ENCODE data around the gene PPP2R3B.

The PPP2R3B gene

DNA sequence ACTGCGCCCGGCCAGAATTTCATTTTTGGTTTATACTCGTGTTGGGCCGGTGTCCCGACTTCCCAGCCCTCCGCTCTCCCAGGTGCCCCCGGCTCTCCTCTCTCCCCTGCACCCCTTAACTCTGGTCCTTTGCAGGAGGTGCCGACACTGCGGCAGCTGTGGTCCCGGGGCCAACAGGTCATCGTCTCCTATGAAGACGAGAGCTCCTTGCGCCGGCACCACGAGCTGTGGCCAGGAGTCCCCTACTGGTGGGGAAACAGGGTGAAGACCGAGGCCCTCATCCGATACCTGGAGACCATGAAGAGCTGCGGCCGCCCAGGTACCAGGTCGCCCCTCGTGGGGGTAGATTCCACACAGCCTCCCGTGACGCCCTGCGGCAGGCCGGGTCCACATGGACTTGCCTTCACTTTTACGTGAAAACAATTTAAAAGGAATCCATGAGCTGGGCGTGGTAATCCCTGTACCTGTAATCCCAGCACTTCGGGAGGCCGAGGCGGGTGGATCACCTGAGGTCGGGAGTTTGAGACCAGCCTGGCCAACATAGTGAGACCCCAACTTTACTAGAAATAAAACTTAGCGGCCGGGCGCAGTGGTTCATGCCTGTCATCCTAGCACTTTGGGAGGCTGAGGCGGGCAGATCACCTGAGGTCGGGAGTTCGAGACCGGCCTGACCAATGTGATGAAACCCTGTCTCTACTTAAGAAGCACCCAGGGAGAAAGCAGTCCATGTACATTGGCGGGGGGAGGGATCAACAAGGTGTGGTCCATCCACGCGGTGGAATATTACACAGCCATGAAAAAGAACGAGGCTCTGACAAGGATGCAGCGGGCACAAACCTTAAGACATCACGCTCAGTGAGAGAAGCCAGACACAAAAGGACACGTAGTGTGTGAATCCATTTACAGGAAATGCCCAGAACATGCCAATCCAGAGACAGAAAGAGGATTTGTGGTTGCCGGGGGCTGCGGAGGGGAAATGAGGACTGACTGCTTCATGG is 93.5 kb downstream of the PPP2R3B start:
- Histone ChIP-seq H3K9ac (ENCODE audit: low read depth, low read length) (no peak overlapping the region), H3K4me1 (ENCODE audit: insufficient read depth, low read length) (no peaks in the 10 kb centered on the region), H3K9me3 (ENCODE audit: control insufficient read depth, insufficient read depth, low read length) (peaks cover 3% of the 10 kb centered on the region; the same call in 1 of the 2 replicates), H3K36me3 (ENCODE audit: insufficient read depth, low read length) (peaks cover 31% of the 10 kb centered on the region)

GRCh38 chrX:291411-291901 is 95.3 kb downstream of the PPP2R3B start:
- no peaks in the 10 kb centered on the region for H3K4me1 ChIP-seq (ENCODE audit: insufficient read depth, low read length)
- peaks cover 33% of the 10 kb centered on the region for H3K36me3 ChIP-seq (ENCODE audit: insufficient read depth, low read length)
- H3K9ac ChIP-seq (ENCODE audit: low read depth, low read length), result no peak overlapping the region
- peaks cover 3% of the 10 kb centered on the region; the same call in 1 of the 2 replicates for H3K9me3 ChIP-seq (ENCODE audit: control insufficient read depth, insufficient read depth, low read length)

- Histone ChIP-seq H3K36me3 (ENCODE audit: insufficient read depth, low read length) (peaks cover 33% of the 10 kb centered on the region), H3K9ac (ENCODE audit: low read depth, low read length) (no peak overlapping the region), H3K9me3 (ENCODE audit: control insufficient read depth, insufficient read depth, low read length) (peaks cover 3% of the 10 kb centered on the region; the same call in 1 of the 2 replicates), H3K4me1 (ENCODE audit: insufficient read depth, low read length) (no peaks in the 10 kb centered on the region)
These were observed 96.1 kb downstream of the PPP2R3B start for GRCh38 chrX:290476-291166.

GRCh38 chrX:288561-288991 is 98.1 kb downstream of the PPP2R3B start:
- peaks cover 43% of the 10 kb centered on the region for H3K36me3 ChIP-seq (ENCODE audit: insufficient read depth, low read length)
- no peaks in the 10 kb centered on the region for H3K4me1 ChIP-seq (ENCODE audit: insufficient read depth, low read length)
- peaks cover under 1% of the 10 kb centered on the region; the same call in 1 of the 2 replicates for H3K9me3 ChIP-seq (ENCODE audit: control insufficient read depth, insufficient read depth, low read length)
- no peak overlapping the region for H3K9ac ChIP-seq (ENCODE audit: low read depth, low read length)

DNA sequence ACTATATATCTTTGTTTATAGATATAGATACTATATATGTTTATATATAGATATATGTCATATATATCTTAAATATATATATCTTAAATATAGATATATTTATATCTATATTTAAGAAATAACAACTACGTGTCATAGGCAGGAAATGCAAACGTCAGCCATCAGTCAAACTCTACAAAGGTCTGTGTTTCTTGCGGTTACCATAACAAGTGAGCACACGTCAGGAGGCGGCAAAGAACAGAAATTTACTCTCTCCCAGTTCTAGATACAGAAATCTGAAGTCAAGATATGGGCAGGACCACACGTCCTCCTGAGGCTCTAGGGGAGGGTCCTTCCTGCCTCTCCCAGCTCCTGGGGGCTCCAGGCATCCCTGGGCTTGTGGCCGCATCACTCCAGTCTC is 99.0 kb downstream of the PPP2R3B start:
- Histone ChIP-seq H3K36me3 (ENCODE audit: insufficient read depth, low read length) (peaks cover 35% of the 10 kb centered on the region), H3K9ac (ENCODE audit: low read depth, low read length) (no peak overlapping the region), H3K9me3 (ENCODE audit: control insufficient read depth, insufficient read depth, low read length) (no peaks in the 10 kb centered on the region), H3K4me1 (ENCODE audit: insufficient read depth, low read length) (no peaks in the 10 kb centered on the region)

DNA sequence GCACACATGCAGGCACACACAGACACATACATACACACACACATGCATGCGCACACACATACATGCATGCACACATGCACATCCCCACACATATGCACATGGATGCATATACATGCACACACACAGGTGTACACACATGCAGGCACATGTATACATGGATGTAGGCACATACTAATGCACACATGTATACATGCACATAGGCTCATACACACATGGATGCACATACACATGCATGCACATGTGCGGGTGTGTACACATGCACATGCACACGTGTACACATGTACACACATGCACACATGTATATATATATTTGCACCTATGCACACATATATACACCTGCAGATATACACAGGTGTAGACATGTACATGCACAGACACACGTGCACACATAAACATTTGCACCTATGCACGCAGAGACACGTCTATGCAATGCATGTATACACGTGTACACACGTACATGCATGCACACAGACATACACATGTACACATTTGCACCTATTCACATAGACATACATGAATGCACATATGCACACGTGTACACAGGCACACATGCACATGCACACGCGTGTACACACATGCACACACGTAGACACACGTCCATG is 101.5 kb downstream of the PPP2R3B start:
- H3K36me3 ChIP-seq (ENCODE audit: insufficient read depth, low read length), result peaks cover 32% of the 10 kb centered on the region
- no peaks in the 10 kb centered on the region for H3K4me1 ChIP-seq (ENCODE audit: insufficient read depth, low read length)
- no peaks in the 10 kb centered on the region for H3K9me3 ChIP-seq (ENCODE audit: control insufficient read depth, insufficient read depth, low read length)
- no peak overlapping the region for H3K9ac ChIP-seq (ENCODE audit: low read depth, low read length)
